NT2/D1 (cell line): ENCODE measurements around the gene INTS1.

Source experiments
- SUZ12 ChIP-seq: IDR thresholded peaks from 2 replicates; pipeline ENCODE4 v1.6.1; 2011; ENCODE audit not compliant: insufficient read length, insufficient read depth; ENCODE audit errors: extremely low read depth
- ZNF274 ChIP-seq: IDR thresholded peaks from 2 replicates; pipeline ENCODE4 v1.6.1; 2011; ENCODE audit warnings: mild to moderate bottlenecking, low read depth, low read length

GRCh38 chr7:1447112-1447511, 57.1 kb downstream of the INTS1 start:
- TF ChIP-seq SUZ12 (no peak), ZNF274 (no peak)
